CD4-positive, alpha-beta T cell (primary cell): ENCODE measurements around the gene SLC16A11. TPM values are rescaled to one million over a fixed set of nuclear protein-coding genes. Genes with fewer than 3 reads are reported as not detected.

Source experiments
- ATAC-seq: fragments of 200-7000 bp; cut with Tn5 transposase; one replicate; pipeline ENCODE4 v1.10.0; 2022; ENCODE audit warnings: mild to moderate bottlenecking; ENCODE audit not compliant: poor library complexity
- CTCF ChIA-PET: fragments of 350-600 bp; sonication (Branson Sonifier 250); formaldehyde crosslinking; loops from one replicate; lab custom pipeline; 2021; ENCODE audit warnings: antibody characterized with exemption, inconsistent platforms; lab: Charles Lee
- POLR2A ChIA-PET: fragments of 350-600 bp; sonication (Branson Sonifier 250); formaldehyde crosslinking; loops from one replicate; lab custom pipeline; 2021; ENCODE audit warnings: antibody characterized with exemption, inconsistent platforms; lab: Charles Lee
- DNase-seq, 14 experiments: peaks; one replicate each; pipeline ENCODE4 v3.0.0-alpha.2; 2013 to 2020; ENCODE audit warnings: mixed read lengths in 2 of 14
- H3K27ac ChIP-seq, 2 donors: one replicate each; pipeline versions ENCODE4 v1.5.1 to v1.7.0; 2013; ENCODE audit warnings: low read length in 2 of 2, low read depth in 1 of 2, mild to moderate bottlenecking in 1 of 2
- H3K27me3 ChIP-seq, 2 experiments: 1 replicate in 1 of 2; 2 replicates in 1 of 2; pipeline versions ENCODE4 v1.6.1 to v1.7.0; 2013; ENCODE audit warnings: low read length in 2 of 2, control low read depth in 1 of 2, mild to moderate bottlenecking in 1 of 2, moderate library complexity in 1 of 2; ENCODE audit not compliant: insufficient read depth in 2 of 2, control insufficient read depth in 1 of 2
- H3K36me3 ChIP-seq: one replicate; pipeline ENCODE4 v1.6.1; 2013; ENCODE audit warnings: low read length, control low read depth; ENCODE audit not compliant: insufficient read depth
- H3K4me1 ChIP-seq: one replicate; pipeline ENCODE4 v1.6.1; 2013; ENCODE audit warnings: low read length, control low read depth; ENCODE audit not compliant: insufficient read depth
- H3K4me3 ChIP-seq: one replicate; pipeline ENCODE4 v1.5.1; 2013; ENCODE audit warnings: mild to moderate bottlenecking, low read length, moderate library complexity
- H3K9me3 ChIP-seq, 2 experiments: 1 replicate in 1 of 2; 2 replicates in 1 of 2; pipeline versions ENCODE4 v1.6.1 to v1.7.0; 2013; ENCODE audit warnings: low read length in 2 of 2, mild to moderate bottlenecking in 2 of 2, control low read depth in 1 of 2, moderate library complexity in 1 of 2; ENCODE audit not compliant: control insufficient read depth in 1 of 2, insufficient read depth in 1 of 2
- H3K27ac Mint-ChIP-seq: one replicate; pipeline ENCODE4 v1.8.0; 2020; ENCODE audit warnings: mixed read lengths
- H3K27me3 Mint-ChIP-seq: one replicate; pipeline ENCODE4 v1.8.0; 2021; ENCODE audit warnings: mixed read lengths
- H3K36me3 Mint-ChIP-seq: one replicate; pipeline ENCODE4 v1.8.0; 2021; ENCODE audit warnings: low read depth, mixed read lengths
- H3K4me1 Mint-ChIP-seq: one replicate; pipeline ENCODE4 v1.8.0; 2021; ENCODE audit warnings: low read depth, mixed read lengths
- H3K4me3 Mint-ChIP-seq: one replicate; pipeline ENCODE4 v1.8.0; 2020; ENCODE audit warnings: mild to moderate bottlenecking, mixed read lengths
- H3K9me3 Mint-ChIP-seq: one replicate; pipeline ENCODE4 v1.8.0; 2020; ENCODE audit warnings: mixed read lengths
- intact Hi-C, 2 experiments: fragments of 100-400 bp; cut with DNase I in 1 of 2; cut with micrococcal nuclease in 1 of 2; formaldehyde crosslinking; loops; one replicate each; pipeline versions ENCODE4 v1.15.1 to v1.9.0; 2023 to 2025; cut with DNase I, micrococcal nuclease
- total RNA-seq, 174 experiments: library from RNA in 2 of 174; stranded (reverse) in 2 of 174; gene quantifications; one replicate each; pipeline ENCODE4 v1.2.3 and lab custom pipeline; 2021 to 2026
- TF ChIP-seq, protein P1 (sequence below): fragments of 200-600 bp; IDR thresholded peaks from one replicate; pipeline ENCODE4 v1.8.0; 2022; ENCODE audit warnings: antibody characterized with exemption, mild to moderate bottlenecking

SLC16A11 gene
- total RNA-seq, 2 experiments from 2014 or later, result 1.1 to 1.4 TPM

- no peak overlapping the region for H3K4me3 Mint-ChIP-seq
Observed at GRCh38 chr17:7070712-7071111, 26.8 kb upstream of the SLC16A11 start.

DNA sequence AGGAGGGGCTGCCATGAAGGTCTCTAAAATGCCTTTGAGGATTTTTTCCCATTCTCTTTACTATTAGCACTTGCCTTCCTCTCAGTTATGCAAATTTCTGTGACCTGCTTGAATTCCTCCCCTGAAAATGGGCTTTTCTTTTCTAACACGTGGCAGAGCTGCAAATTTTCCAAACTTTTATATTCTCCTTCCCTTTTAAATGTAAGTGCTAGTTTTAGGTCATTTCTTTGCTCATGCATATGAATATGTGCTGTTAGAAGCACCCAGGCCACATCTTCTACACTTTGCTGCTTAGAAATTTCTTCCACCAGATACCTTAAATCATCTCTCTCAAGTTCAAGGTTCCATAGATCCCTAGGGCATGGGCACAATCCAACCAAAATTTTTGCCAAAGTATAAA lies 24.4 kb upstream of the SLC16A11 start:
- ChIA-PET POLR2A (no interaction called here), CTCF (no interaction called here)
- H3K27ac Mint-ChIP-seq, result no peak overlapping the region
- no peak overlapping the region for H3K27ac ChIP-seq
- peaks cover 15% of the 10 kb centered on the region for H3K9me3 Mint-ChIP-seq
- peaks cover 5% of the 10 kb centered on the region for H3K27me3 Mint-ChIP-seq
- ATAC-seq, result no peak
- TF ChIP-seq, protein P1, sequence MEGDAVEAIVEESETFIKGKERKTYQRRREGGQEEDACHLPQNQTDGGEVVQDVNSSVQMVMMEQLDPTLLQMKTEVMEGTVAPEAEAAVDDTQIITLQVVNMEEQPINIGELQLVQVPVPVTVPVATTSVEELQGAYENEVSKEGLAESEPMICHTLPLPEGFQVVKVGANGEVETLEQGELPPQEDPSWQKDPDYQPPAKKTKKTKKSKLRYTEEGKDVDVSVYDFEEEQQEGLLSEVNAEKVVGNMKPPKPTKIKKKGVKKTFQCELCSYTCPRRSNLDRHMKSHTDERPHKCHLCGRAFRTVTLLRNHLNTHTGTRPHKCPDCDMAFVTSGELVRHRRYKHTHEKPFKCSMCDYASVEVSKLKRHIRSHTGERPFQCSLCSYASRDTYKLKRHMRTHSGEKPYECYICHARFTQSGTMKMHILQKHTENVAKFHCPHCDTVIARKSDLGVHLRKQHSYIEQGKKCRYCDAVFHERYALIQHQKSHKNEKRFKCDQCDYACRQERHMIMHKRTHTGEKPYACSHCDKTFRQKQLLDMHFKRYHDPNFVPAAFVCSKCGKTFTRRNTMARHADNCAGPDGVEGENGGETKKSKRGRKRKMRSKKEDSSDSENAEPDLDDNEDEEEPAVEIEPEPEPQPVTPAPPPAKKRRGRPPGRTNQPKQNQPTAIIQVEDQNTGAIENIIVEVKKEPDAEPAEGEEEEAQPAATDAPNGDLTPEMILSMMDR, result no peak
- H3K36me3 ChIP-seq, result no peaks in the 10 kb centered on the region
- no peak overlapping the region for H3K4me3 Mint-ChIP-seq
- H3K4me1 Mint-ChIP-seq, result no peaks in the 10 kb centered on the region
- peaks cover 13 to 17% of the 10 kb centered on the region in 2 experiments for H3K9me3 ChIP-seq
- DNase-seq, result no peak
- H3K4me1 ChIP-seq, result no peaks in the 10 kb centered on the region
- no peak overlapping the region for H3K4me3 ChIP-seq
- no peaks in the 10 kb centered on the region for H3K36me3 Mint-ChIP-seq
- intact Hi-C loops, result no loop called here
- no peaks in the 10 kb centered on the region for H3K27me3 ChIP-seq

More at GRCh38 chr17:7070712-7071111, 26.8 kb upstream of the SLC16A11 start:
- Mint-ChIP-seq H3K9me3 (peaks cover 15% of the 10 kb centered on the region), H3K27me3 (no peaks in the 10 kb centered on the region), H3K4me1 (no peaks in the 10 kb centered on the region), H3K36me3 (no peaks in the 10 kb centered on the region), H3K27ac (no peak overlapping the region)
- Histone ChIP-seq H3K36me3 (no peaks in the 10 kb centered on the region), H3K27ac (no peak overlapping the region), H3K4me3 (no peak overlapping the region), H3K4me1 (no peaks in the 10 kb centered on the region), H3K27me3 (no peaks in the 10 kb centered on the region), H3K9me3 (peaks cover 16 to 17% of the 10 kb centered on the region in 2 experiments)
- TF ChIP-seq, protein P1, result no peak
- intact Hi-C loops, result no loop called here
- POLR2A ChIA-PET, result no interaction called here
- CTCF ChIA-PET, result no interaction called here
- ATAC-seq (no peak), DNase-seq (no peak)

DNA sequence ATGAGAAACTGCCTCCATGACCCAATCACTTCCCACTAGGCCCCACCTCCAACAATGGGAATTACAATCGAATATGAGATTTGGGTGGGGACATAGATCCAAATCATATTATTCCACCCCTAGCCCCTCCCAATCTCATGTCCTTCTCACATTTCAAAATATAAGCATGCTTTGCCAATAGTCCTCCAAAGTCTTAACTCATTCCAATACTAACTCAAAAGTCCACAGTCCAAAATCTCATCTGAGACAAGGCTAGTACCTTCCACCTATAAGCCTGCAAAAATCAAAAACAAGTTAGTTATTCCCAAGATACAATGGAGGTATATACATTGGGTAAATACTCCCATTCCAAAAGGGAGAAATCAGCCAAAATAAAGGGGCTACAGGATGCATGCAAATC lies 23.3 kb upstream of the SLC16A11 start:
- Mint-ChIP-seq H3K27ac (no peak overlapping the region), H3K27me3 (peaks cover 9% of the 10 kb centered on the region), H3K9me3 (peaks cover 15% of the 10 kb centered on the region), H3K36me3 (no peaks in the 10 kb centered on the region), H3K4me1 (no peaks in the 10 kb centered on the region), H3K4me3 (no peak overlapping the region)
- ATAC-seq, result no peak
- Histone ChIP-seq H3K9me3 (peaks cover 13 to 17% of the 10 kb centered on the region in 2 experiments), H3K4me1 (no peaks in the 10 kb centered on the region), H3K36me3 (no peaks in the 10 kb centered on the region), H3K27me3 (no peaks in the 10 kb centered on the region), H3K27ac (no peak overlapping the region), H3K4me3 (no peak overlapping the region)
- TF ChIP-seq, protein P1, result no peak
- DNase-seq, result no peak
- ChIA-PET POLR2A (no interaction called here), CTCF (no interaction called here)
- intact Hi-C loops, result no loop called here
